ENCODE measurements around the gene RHO.

DNA sequence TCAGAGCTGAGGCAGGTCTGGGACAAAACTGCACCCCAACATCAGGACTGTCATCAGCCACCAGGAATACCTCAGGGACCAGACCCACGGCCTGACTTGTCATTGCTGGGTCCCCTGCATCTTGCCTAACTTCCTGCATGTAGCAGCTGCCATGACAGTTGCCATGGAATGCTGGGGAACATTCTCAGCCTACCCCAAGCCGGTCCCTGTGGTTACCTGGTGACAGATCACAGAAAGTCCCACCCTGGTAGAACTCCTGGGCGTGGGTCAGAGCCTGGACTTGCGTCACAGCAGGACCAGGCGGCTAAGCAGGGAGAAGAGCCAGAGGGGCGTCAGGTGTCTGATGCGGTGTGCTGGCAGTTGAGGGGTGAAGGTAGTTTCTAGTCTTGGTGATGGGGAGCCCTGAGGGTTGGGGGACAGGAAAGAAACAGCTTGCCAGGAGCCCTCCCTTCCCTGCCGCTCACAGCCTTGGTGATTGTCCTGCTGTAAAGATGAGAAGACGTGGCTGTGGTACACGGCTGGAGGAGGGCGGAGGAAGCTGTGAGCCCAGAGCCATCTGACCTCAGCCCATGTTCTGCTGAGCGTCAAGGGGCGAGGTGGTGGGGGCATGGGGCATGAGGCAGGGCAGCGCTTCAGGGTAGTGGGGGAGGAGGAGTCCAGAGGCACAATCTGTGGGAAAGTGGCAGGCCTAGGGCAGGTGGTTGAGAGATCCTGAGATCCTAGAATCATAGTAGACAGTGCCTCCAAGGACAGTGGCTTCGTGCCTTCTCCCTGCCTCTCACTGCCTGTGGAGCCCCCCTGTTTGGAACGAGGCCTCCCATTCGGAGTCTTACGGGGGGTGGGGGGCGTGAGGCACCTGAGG, 19.9 kb downstream of the RHO start:
- TF ChIP-seq, protein P1, sequence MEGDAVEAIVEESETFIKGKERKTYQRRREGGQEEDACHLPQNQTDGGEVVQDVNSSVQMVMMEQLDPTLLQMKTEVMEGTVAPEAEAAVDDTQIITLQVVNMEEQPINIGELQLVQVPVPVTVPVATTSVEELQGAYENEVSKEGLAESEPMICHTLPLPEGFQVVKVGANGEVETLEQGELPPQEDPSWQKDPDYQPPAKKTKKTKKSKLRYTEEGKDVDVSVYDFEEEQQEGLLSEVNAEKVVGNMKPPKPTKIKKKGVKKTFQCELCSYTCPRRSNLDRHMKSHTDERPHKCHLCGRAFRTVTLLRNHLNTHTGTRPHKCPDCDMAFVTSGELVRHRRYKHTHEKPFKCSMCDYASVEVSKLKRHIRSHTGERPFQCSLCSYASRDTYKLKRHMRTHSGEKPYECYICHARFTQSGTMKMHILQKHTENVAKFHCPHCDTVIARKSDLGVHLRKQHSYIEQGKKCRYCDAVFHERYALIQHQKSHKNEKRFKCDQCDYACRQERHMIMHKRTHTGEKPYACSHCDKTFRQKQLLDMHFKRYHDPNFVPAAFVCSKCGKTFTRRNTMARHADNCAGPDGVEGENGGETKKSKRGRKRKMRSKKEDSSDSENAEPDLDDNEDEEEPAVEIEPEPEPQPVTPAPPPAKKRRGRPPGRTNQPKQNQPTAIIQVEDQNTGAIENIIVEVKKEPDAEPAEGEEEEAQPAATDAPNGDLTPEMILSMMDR (IDR thresholded peaks at IDR 0.05) = no peak
- TF ChIP-seq EP300 (IDR thresholded peaks at IDR 0.05) (no peak), POLR2A (IDR thresholded peaks at IDR 0.05) (no peak)

All from gastroesophageal sphincter (tissue), 3 donors.